GM18498 (cell line): ENCODE data around the gene CWC27.

ENCODE experiments used
- ATAC-seq: cut with Tn5 transposase; IDR thresholded peaks from one replicate; pipeline ENCODE4 v1.9.1; 2021; ENCODE audit warnings: mild to moderate bottlenecking, moderate library complexity; ENCODE audit not compliant: unreplicated experiment

Gene CWC27

DNA sequence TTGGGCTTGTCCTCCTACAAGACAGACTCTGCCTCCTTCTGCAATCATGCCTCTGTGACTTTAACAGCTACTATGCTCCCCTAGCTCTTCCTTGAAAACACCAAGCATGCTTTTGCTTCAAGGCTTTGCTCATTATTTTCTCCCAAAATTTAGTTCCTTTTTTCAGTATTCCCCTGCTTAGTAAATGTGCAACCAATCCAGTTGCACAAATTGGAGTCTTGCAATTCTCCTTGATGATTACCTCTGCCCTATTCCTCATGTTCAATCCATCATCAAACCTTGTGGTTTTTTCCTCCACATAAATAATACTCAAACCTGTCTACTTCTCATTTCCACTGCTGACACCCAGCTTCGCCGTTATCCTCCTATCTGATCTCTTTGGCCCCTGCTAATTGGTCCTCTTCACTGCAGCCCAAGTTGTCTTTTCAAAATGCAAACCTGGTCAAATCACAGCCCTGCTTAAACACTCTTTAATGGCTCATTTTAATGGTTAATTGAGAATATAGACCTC lies 296.3 kb downstream of the CWC27 start:
- no peak for ATAC-seq

DNA sequence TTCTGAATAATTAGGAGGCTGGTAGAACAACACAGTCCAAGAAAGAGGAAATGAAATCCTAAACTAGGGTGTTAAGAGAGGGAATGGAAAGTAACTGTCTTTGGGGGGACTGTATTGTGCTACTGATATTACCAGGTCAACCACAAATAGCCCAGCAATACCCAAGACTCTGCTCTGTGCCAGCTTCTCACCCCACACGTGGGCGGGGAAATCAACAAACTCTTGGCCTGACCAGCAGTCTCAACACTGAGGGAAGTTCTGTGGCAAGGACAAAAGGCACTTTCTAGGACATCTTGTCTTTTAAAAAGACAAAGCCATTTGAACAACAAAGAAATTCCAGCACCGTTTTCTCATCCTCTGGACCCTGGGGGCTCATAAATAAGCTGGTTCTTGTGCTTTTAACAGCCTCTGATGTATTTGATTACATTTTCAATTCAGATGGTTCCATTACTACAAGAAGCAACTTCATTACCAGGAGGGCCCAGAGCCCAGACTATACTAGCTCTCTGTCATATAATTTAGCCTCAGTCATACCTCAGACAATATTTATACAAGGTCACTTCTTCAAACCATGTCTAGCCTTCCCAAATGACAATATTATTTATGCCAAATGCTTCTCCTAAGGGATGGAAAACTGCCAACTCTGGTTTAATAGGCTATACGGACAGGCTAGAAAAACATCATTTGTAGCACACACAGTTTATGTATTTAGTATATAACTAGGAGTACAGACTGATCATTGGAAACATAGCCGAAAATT lies 297.8 kb downstream of the CWC27 start:
- peak; percentile 79 for ATAC-seq

DNA sequence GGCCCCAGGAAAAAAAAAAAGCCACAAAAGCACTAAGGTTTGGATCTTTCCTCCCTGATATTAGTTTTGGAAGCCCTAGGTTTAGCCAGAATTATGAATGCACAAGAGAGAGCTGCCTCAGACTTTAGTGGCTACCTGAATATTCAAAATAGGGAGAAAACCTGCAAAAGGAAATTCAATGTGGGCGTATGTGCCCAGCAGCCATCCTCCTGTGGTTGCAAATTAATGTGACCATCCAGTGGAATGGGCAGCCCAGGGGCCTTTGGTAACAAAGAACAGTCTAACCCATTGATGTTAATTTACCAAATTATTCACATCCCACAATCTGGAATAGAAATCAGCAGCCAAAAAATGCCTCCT lies 298.4 kb downstream of the CWC27 start:
- ATAC-seq: no peak
